ENCODE data around the gene GSTA4.

The GSTA4 gene

DNA sequence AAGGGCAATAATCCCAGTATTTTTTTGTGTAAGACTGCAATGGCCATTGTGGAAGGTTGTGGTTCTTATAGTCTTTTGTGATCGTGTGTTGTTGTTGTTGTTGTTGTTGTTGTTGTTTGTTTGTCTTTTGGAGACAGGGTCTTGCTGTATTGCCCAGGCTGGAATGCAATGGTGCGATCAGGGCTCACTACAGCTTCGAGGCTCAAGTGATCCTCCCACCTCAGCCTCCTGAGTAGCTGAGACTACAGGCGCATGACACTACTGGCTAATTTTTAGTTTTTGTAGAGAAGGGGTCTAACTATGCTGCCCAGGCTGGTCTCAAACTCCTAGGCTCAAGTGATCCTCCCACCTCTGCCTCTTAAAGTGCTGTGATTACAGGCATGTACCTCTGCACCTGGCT lies 3.5 kb upstream of the GSTA4 start:
- Mint-ChIP-seq H3K9me3 (no peaks in the 10 kb centered on the region), H3K27ac (no peak overlapping the region), H3K27me3 (peaks cover 5% of the 10 kb centered on the region), H3K36me3 (ENCODE audit: low read depth) (peaks cover 4% of the 10 kb centered on the region), H3K4me3 (no peak overlapping the region), H3K4me1 (peaks cover 31% of the 10 kb centered on the region)
- ATAC-seq (no peak), DNase-seq (no peak)

DNA sequence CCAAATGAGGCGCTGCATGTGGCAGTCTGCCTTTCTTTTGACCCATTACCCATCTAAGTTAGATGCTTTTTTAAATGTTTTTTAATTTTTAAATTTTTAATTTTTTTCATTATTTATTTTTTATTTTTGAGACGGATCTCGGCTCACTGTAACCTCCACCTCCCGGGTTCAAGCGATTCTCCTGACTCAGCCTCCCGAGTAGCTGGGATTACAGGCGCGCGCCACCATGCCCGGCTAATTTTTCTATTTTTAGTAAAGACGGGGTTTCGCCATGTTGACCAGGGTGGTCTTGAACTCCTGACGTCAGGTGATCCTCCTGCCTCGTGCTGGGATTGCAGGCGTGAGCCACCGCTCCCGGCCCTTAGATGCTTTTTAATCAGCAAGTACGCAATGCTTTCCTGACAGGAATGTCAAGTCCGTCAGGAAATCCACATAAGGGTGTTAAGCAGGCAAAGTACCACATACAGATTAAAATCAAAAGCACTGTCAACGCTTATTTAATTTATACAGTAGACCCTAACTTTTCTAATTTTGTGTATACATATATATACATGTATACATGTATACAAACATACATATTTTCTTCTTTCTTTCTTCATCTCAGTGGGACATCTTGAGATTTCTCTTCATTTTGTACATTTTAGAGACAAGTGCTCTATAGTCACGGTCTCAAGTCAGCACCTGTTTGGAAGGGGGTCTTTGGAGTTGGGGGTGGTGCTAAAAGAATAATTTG lies 995 bp upstream of the GSTA4 start:
- peaks cover 5% of the 10 kb centered on the region for H3K27me3 Mint-ChIP-seq
- H3K4me1 Mint-ChIP-seq, result peaks cover 45% of the 10 kb centered on the region
- no peak for ATAC-seq
- H3K27ac Mint-ChIP-seq, result peak overlapping the region; percentile 100
- peak; percentile 51 for DNase-seq
- H3K4me3 Mint-ChIP-seq, result peak overlapping the region; percentile 96
- no peaks in the 10 kb centered on the region for H3K9me3 Mint-ChIP-seq
- peaks cover 13% of the 10 kb centered on the region for H3K36me3 Mint-ChIP-seq (ENCODE audit: low read depth)

DNA sequence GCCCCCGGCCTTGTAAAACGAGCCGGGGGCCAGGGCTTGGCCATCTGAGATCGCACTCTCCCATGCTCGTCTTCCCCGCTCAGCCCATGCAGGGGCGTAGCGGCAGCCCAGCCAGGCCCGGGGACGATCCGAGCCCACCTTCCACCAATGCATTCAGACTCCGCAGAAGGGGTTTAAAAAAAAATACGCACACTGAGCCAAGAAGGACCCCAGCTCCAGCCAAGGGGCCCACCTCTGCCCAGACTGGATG lies 320 bp downstream of the GSTA4 start:
- Mint-ChIP-seq H3K27ac (peak overlapping the region; percentile 100), H3K4me1 (peaks cover 58% of the 10 kb centered on the region), H3K4me3 (peak overlapping the region; percentile 96), H3K36me3 (ENCODE audit: low read depth) (peaks cover 19% of the 10 kb centered on the region), H3K27me3 (peaks cover 5% of the 10 kb centered on the region), H3K9me3 (no peaks in the 10 kb centered on the region)
- ATAC-seq, result peak; percentile 13
- peak; percentile 45 for DNase-seq

DNA sequence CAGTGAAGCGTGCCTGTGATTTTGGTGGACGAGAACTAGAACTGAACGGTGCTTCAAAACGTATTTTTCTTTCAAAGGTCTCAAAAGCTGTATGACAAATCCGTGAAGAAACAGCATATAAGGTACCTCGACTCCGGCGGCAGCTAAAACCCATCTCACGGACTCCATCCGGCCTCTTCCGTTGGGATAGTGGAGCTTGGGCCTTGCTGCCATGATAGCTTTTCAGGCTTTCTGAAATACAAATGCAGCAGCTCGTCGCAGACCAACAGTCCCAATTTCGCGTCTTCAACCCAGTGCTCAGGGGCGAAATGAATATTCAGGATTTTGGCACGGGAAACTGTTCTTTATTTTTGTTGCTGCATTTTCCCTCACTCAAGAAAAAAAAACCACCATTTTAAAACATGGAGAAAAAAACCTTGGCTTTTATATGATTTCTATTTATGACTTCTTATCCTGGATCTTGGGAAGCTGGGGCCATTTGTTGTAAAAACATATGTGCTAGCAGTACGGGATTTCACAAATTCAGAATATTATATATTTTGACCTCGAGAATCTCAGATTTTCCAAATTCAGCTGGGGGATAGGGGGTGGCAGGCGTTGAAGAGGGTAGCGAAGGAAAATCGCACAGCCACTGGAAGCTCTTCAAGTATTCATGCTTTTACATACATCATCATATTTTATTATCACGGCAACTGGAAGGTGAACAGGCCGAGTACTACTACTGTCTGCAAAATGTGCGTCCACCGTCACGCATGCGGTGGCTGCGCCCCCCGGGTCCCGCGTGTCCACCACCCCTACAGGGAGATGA lies 849 bp downstream of the GSTA4 start:
- DNase-seq, result no peak

DNA sequence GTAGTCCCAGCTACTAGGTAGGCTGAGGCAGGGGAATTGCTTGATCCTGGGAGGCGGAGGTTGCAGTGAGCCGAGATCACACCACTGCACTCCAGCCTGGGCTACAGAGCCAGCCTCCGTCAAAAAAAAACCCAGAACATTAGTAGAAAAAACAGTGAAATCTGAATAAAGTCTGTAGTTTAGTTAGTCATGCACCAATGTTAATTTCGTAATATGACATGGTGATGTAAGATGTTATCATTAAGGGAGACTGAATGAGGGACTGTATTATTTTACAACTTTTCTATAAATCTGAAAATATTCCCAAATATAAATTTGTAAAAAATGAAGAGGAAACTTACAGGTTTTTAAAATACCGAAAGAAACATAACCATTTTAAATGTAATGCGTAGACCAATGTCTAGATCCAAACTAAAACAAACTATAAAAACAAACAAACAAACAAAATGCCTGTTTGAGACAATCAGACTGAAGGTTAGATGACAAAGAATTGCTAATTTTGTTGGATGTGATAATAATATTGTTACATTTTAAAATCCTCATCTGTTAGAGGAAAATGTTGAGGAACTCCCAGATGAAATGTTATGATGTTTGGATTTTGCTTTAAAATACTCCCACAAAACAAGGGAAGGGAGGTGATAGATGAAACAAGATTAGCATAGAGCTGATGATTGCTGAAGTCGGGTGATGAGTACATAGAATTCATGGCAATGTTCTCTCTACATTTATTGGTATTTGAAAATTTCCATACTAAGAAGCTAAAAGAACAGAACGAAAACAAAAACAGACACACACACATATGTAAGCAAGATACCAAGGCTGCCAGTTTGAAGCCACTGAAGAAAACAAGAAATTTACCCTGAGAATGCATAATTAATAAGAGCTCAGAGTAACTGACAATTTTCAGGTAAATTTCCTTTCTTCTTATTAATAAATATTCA lies 1.8 kb downstream of the GSTA4 start:
- Mint-ChIP-seq H3K27me3 (peaks cover 5% of the 10 kb centered on the region), H3K36me3 (ENCODE audit: low read depth) (peaks cover 22% of the 10 kb centered on the region), H3K4me1 (peaks cover 69% of the 10 kb centered on the region), H3K27ac (no peak overlapping the region), H3K4me3 (peak overlapping the region; percentile 96), H3K9me3 (no peaks in the 10 kb centered on the region)
- DNase-seq, result no peak
- ATAC-seq, result no peak

More for the DNA sequence above, 849 bp downstream of the GSTA4 start:
- peak overlapping the region; percentile 100 for H3K27ac Mint-ChIP-seq
- no peak for ATAC-seq
- peaks cover 64% of the 10 kb centered on the region for H3K4me1 Mint-ChIP-seq
- peaks cover 5% of the 10 kb centered on the region for H3K27me3 Mint-ChIP-seq
- peaks cover 21% of the 10 kb centered on the region for H3K36me3 Mint-ChIP-seq (ENCODE audit: low read depth)
- no peaks in the 10 kb centered on the region for H3K9me3 Mint-ChIP-seq
- peak overlapping the region; percentile 96 for H3K4me3 Mint-ChIP-seq

DNA sequence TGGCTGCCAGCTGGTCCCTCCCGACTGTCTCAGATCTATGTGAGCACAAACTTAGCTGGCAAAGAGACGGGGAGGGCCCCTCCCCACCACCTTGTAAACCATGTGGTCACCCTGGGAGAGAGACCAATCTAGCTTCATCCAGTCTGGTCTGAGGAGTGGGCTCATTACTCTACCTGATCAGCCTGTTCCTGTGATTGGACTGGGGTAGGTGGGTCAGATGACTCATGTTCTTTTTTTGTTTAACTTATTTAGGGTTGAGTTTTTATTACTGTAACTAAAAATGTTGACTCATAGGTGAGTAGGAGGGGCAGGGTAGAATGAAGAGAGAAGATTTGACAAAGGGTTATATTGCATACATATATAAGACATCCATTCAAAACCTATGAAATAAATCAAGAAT lies 4.7 kb downstream of the GSTA4 start:
- H3K27me3 Mint-ChIP-seq, result peaks cover 14% of the 10 kb centered on the region
- H3K27ac Mint-ChIP-seq, result peak overlapping the region; percentile 78
- H3K4me3 Mint-ChIP-seq, result peak overlapping the region; percentile 9
- DNase-seq (no peak), ATAC-seq (peak; percentile 15)
- no peaks in the 10 kb centered on the region for H3K9me3 Mint-ChIP-seq
- H3K36me3 Mint-ChIP-seq (ENCODE audit: low read depth), result peaks cover 31% of the 10 kb centered on the region
- H3K4me1 Mint-ChIP-seq, result peaks cover 73% of the 10 kb centered on the region

DNA sequence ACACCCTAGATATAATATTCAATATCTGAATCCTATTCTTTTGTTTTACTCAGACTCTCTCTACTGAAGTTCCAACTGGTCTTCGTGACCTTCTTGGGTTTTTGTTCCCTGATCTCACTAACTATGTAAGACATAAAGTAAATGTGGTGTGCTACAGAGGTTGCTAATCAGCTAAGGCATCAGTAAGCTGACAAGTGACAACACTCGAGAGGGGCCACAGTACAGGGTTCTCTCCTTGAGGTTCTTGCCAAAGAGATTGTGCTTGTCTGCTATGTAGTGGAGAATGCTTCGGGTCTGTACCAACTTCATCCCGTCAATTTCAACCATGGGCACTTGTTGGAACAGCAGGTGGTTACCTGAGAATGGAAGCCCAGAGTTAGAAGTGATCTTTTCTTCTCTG lies 9.9 kb downstream of the GSTA4 start:
- peaks cover 84% of the 10 kb centered on the region for H3K4me1 Mint-ChIP-seq
- H3K9me3 Mint-ChIP-seq, result no peaks in the 10 kb centered on the region
- ATAC-seq (peak; percentile 50), DNase-seq (no peak)
- H3K27me3 Mint-ChIP-seq, result peaks cover 15% of the 10 kb centered on the region
- peak overlapping the region; percentile 66 for H3K27ac Mint-ChIP-seq
- H3K36me3 Mint-ChIP-seq (ENCODE audit: low read depth), result peaks cover 46% of the 10 kb centered on the region
- H3K4me3 Mint-ChIP-seq, result peak overlapping the region; percentile 42

DNA sequence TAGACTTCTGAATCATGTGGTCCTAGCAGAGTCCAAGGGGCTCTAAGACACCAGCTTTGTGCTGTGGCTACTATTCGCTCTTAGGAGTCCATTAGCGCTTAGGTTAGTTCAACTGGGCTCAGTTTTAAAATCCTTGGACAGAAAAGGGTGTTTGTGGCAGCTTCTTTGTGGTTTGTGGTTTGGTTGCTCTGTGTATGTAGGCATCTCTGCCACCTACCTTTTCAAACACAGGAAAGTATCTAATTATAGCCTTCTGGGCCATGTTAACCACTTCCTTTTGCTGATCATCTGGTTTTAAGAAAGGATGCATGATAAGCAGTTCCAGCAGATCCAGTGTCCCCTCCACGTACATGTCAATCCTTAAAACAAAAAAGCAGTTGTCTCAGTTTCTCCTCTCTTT lies 10.8 kb downstream of the GSTA4 start:
- Mint-ChIP-seq H3K9me3 (no peaks in the 10 kb centered on the region), H3K4me3 (peak overlapping the region; percentile 42), H3K36me3 (ENCODE audit: low read depth) (peaks cover 43% of the 10 kb centered on the region), H3K27ac (peak overlapping the region; percentile 66), H3K4me1 (peaks cover 79% of the 10 kb centered on the region), H3K27me3 (peaks cover 15% of the 10 kb centered on the region)
- peak; percentile 83 for ATAC-seq
- peak; percentile 36 for DNase-seq

DNA sequence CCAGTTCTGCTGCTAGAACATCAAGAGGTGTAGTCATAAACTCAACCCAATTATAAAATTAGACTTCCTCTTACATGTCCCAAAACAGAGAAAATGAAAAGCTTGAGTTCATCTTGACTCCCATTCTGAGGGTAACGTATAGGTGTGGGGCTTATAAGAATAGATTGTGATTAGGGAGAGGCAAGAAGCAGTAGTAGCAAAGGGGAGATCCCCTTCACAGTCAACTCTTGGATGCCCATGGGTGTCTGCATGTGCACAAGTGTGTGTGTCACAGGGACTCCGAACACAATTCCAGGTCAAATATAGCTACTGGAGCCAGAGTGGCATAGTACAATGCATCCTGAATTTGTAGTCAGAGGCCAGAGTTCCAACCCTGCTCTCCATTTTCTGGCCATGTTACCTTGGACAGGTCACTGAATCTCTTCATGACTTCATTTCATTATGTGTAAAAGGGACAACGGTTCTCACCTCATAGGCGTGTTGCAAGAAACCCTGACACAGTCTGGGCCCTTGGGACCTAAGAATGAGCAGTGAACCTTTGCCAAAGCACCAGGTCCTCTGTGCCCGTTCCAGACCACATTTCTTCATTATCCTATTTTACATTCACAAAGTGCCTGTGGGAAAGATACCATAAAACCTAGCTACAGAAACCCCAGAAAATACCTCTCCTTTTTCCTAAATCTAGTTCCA lies 11.8 kb downstream of the GSTA4 start:
- Mint-ChIP-seq H3K27ac (peak overlapping the region; percentile 66), H3K9me3 (no peaks in the 10 kb centered on the region), H3K4me1 (peaks cover 79% of the 10 kb centered on the region), H3K27me3 (peaks cover 18% of the 10 kb centered on the region), H3K4me3 (peak overlapping the region; percentile 42), H3K36me3 (ENCODE audit: low read depth) (peaks cover 46% of the 10 kb centered on the region)
- peak; percentile 39 for ATAC-seq
- no peak for DNase-seq

DNA sequence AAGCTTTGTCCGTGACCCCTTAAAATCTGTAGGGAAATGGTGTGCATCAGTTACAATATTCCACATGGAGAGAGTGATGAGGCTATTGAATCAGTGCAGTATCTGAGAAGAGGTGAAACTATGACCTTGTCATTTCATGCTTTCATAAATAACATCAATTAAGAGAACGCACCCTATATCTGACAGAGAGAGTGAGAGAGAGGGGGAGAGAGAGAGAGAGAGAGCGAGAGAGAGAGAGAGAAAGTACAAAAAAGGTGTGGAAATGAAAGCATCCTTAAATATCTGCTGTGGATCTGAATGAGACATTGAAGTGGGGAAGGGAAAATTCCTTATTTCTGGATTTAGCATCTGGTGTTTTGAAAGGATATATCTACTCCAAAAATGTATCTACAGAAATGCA lies 12.4 kb downstream of the GSTA4 start:
- peak overlapping the region; percentile 21 for H3K27ac Mint-ChIP-seq

DNA sequence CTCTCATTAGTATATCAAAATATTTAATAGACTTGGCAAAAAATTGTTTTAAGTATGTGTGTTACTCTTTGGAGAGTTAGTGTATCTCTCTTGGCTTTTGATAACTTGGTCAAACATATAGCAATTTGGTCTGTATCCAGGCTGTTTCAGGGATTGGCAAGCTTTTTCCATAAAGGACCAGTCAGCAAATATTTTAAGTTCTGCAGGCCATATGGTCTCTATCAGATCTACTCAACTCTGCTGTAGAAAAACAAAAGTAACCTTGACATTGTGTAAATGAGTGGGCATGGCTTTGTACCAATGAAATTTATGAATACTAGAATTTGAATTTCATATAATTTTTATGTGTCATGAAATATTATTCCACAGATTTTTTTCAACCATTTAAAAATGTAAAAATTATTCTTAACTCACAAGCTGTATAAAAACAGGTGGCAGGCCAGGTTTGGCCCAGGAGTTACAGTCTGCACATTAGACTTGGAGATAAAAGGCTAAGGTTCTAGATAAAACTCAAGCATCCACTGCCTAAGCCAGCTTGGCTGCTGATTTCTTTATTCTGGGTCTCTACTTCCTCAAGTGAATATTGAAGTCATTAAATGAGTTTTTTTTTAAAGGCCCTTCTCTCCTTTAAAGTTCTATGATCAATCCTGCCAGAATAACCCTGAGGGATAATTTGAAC lies 13.7 kb downstream of the GSTA4 start:
- ATAC-seq (no peak), DNase-seq (no peak)
- Mint-ChIP-seq H3K27me3 (peaks cover 6% of the 10 kb centered on the region), H3K36me3 (ENCODE audit: low read depth) (peaks cover 35% of the 10 kb centered on the region), H3K4me1 (peaks cover 81% of the 10 kb centered on the region), H3K27ac (peak overlapping the region; percentile 47), H3K9me3 (no peaks in the 10 kb centered on the region), H3K4me3 (no peak overlapping the region)

More for the DNA sequence above, 12.4 kb downstream of the GSTA4 start:
- Mint-ChIP-seq H3K4me3 (peak overlapping the region; percentile 3), H3K36me3 (ENCODE audit: low read depth) (peaks cover 41% of the 10 kb centered on the region), H3K9me3 (no peaks in the 10 kb centered on the region), H3K27me3 (peaks cover 15% of the 10 kb centered on the region), H3K4me1 (peaks cover 78% of the 10 kb centered on the region)
- no peak for DNase-seq
- ATAC-seq, result no peak

DNA sequence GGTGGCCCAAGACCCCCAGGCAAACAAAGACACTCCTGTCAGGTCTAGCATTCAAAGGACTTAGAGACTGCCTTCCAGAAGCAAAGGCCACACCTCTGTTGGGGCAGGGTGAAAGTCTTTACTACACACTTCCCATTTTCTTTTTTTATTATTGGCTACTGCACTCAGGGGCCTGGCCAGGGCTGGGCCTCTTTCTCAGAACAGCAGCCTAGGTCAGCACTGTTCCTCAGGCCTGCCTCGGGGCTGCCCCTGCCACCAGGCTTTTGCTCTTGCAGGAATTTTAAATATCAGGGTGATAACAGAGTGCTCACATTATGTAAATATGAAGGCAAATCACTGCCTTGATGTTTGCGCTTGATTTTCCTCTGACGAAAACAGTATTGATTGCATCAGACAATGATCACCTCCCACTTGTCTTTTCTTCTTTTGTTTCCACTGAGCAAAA lies 18.5 kb downstream of the GSTA4 start:
- peak overlapping the region; percentile 86 for H3K27ac Mint-ChIP-seq
- peaks cover 6% of the 10 kb centered on the region for H3K36me3 Mint-ChIP-seq (ENCODE audit: low read depth)
- DNase-seq (peak; percentile 49), ATAC-seq (peak; percentile 95)
- peaks cover 6% of the 10 kb centered on the region for H3K27me3 Mint-ChIP-seq
- H3K4me3 Mint-ChIP-seq, result peak overlapping the region; percentile 44
- peaks cover 60% of the 10 kb centered on the region for H3K4me1 Mint-ChIP-seq
- H3K9me3 Mint-ChIP-seq, result no peaks in the 10 kb centered on the region

DNA sequence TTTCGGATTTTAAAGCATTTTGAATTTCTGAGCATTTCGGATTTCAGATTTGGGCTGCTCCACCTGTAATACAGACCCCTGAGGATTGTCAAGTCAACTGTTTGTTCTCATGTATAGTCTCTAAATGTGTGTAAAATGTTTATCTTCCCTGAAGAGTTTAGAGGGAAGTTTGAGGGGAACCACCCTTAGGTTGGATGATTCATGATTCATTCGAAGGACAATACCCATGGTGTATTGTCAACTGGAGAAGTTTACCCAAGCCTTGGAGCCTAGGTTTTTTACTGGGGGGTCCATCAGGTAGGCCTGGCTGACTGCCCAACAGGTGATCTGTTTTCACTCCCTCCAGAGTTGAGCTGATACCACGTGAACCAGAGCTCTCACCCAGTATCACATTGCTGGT lies 18.9 kb downstream of the GSTA4 start:
- Mint-ChIP-seq H3K4me1 (peaks cover 57% of the 10 kb centered on the region), H3K9me3 (no peaks in the 10 kb centered on the region), H3K27me3 (peaks cover 6% of the 10 kb centered on the region), H3K4me3 (peak overlapping the region; percentile 44), H3K27ac (peak overlapping the region; percentile 86), H3K36me3 (ENCODE audit: low read depth) (peaks cover 4% of the 10 kb centered on the region)
- DNase-seq (no peak), ATAC-seq (peak; percentile 55)

Measured in activated naive CD8-positive, alpha-beta T cell treated with anti-CD3 and anti-CD28 coated beads, Interleukin-2, amount 50 U/mL, for 24 hours (primary cell).